HepG2 (cell line): Measurements from ENCODE around the gene NEIL1. TPM values are rescaled to one million over a fixed set of nuclear protein-coding genes. Genes with fewer than 3 reads are reported as not detected.

Experiments
- ATF1 ChIP-seq: IDR thresholded peaks from 2 replicates; pipeline ENCODE4 v1.6.1; 2016; ENCODE audit warnings: mild to moderate bottlenecking, control low read depth
- CBX5 ChIP-seq: sonication (generic); formaldehyde crosslinking; IDR thresholded peaks from 2 replicates; pipeline ENCODE4 v1.4.0; 2020; ENCODE audit warnings: missing genetic modification reagents, borderline replicate concordance
- E2F5 ChIP-seq: sonication (generic); formaldehyde crosslinking; conservative IDR thresholded peaks from 2 replicates; pipeline ENCODE4 v1.4.0; 2020; ENCODE audit warnings: missing genetic modification reagents
- GABPA ChIP-seq, 2 experiments: IDR thresholded peaks; 2 replicates each; pipeline ENCODE4 v1.6.1; 2011 to 2016; ENCODE audit warnings: low read depth in 2 of 2, low read length in 1 of 2, missing biosample characterization in 1 of 2, missing genetic modification characterization in 1 of 2
- HOXA3 ChIP-seq: sonication (generic); formaldehyde crosslinking; IDR thresholded peaks from 2 replicates; pipeline ENCODE4 v1.5.0; 2020; ENCODE audit warnings: missing genetic modification reagents
- HOXA5 ChIP-seq: sonication (generic); formaldehyde crosslinking; IDR thresholded peaks from 2 replicates; pipeline ENCODE4 v1.4.0; 2020; ENCODE audit warnings: missing genetic modification reagents
- JUND ChIP-seq: sonication (generic); formaldehyde crosslinking; IDR thresholded peaks from 2 replicates; pipeline ENCODE4 v1.8.0; 2022; ENCODE audit warnings: mild to moderate bottlenecking, missing genetic modification reagents
- LBX2 ChIP-seq: sonication (generic); formaldehyde crosslinking; IDR thresholded peaks from 2 replicates; pipeline ENCODE4 v1.5.0; 2020; ENCODE audit warnings: missing genetic modification reagents, mild to moderate bottlenecking, borderline replicate concordance
- MLX ChIP-seq: IDR thresholded peaks from 2 replicates; pipeline ENCODE4 v1.6.1; 2016
- NR2F1 ChIP-seq, 2 experiments: fragments of 450-650 bp in 1 of 2; formaldehyde crosslinking in 1 of 2; IDR thresholded peaks; 2 replicates each; pipeline versions ENCODE4 v1.5.0 to v1.6.1; 2016 to 2020; ENCODE audit warnings: mild to moderate bottlenecking in 1 of 2, missing compliant biosample characterization in 1 of 2, missing genetic modification reagents in 1 of 2, moderate library complexity in 1 of 2
- RAD21 ChIP-seq: fragments of 450-650 bp; formaldehyde crosslinking; IDR thresholded peaks from 2 replicates; pipeline ENCODE4 v1.5.0; 2020; ENCODE audit warnings: mild to moderate bottlenecking
- RFXANK ChIP-seq: IDR thresholded peaks from 2 replicates; pipeline ENCODE4 v1.6.1; 2016
- SOX13 ChIP-seq, 3 experiments: fragments of 450-650 bp in 1 of 3; sonication (generic) in 1 of 3; formaldehyde crosslinking in 1 of 3; IDR thresholded peaks in 2 of 3; conservative IDR thresholded peaks in 1 of 3; 2 replicates each; pipeline versions ENCODE4 v1.5.0 to v1.6.1; 2016 to 2020; ENCODE audit warnings: antibody characterized with exemption in 1 of 3, mild to moderate bottlenecking in 1 of 3, missing compliant biosample characterization in 1 of 3, missing genetic modification reagents in 1 of 3, moderate library complexity in 1 of 3
- TBX3 ChIP-seq: fragments of 450-650 bp; IDR thresholded peaks from 2 replicates; pipeline ENCODE4 v1.6.1; 2017; ENCODE audit warnings: antibody characterized with exemption, mild to moderate bottlenecking, inconsistent platforms, borderline replicate concordance
- YY1 ChIP-seq: IDR thresholded peaks from 2 replicates; pipeline ENCODE4 v1.6.1; 2011; ENCODE audit warnings: low read length, low read depth, moderate library complexity, mild to moderate bottlenecking; ENCODE audit not compliant: insufficient read depth, insufficient replicate concordance
- ZBTB26 ChIP-seq: IDR thresholded peaks from 2 replicates; pipeline ENCODE4 v1.6.1; 2016; ENCODE audit warnings: missing compliant biosample characterization, missing genetic modification reagents, borderline replicate concordance
- ZFP36 ChIP-seq: fragments of 150-350 bp; IDR thresholded peaks from 2 replicates; pipeline ENCODE4 v1.6.1; 2018; ENCODE audit warnings: borderline replicate concordance, low read length, low read depth; ENCODE audit not compliant: partially characterized antibody
- ZNF605 ChIP-seq: sonication (generic); formaldehyde crosslinking; IDR thresholded peaks from 2 replicates; pipeline ENCODE4 v1.8.0; 2022; ENCODE audit warnings: mild to moderate bottlenecking, missing genetic modification reagents
- ZNF616 ChIP-seq: sonication (generic); formaldehyde crosslinking; IDR thresholded peaks from 2 replicates; pipeline ENCODE4 v1.5.0; 2020; ENCODE audit warnings: low read depth, mild to moderate bottlenecking, missing genetic modification reagents
- polyA plus RNA-seq, 8 experiments: library from polyadenylated mRNA; depleted of rRNA in 3 of 8; stranded (reverse) in 7 of 8; unstranded in 1 of 8; fragments of >200 nt; fragmentation: Illumina TruSeq in 4 of 8; extraction: Trizol in 4 of 8; gene quantifications; 2 replicates each; pipeline versions ENCODE4 v1.2.1 to v1.2.3, GENCODE V29; 2011 to 2016; ENCODE audit warnings: low read depth in 4 of 8, missing spikeins in 1 of 8, mixed read lengths in 1 of 8; ENCODE audit not compliant: insufficient read depth in 1 of 8
- total RNA-seq, 5 experiments: library from RNA; depleted of rRNA; stranded (reverse); fragments of >200 nt; fragmentation: Illumina TruSeq; extraction: Trizol; gene quantifications; 2 replicates each; pipeline ENCODE4 v1.2.3, GENCODE V29; 2016; ENCODE audit warnings: low read depth in 1 of 5
- TF ChIP-seq, protein P1 (sequence below): sonication (generic); formaldehyde crosslinking; IDR thresholded peaks from 2 replicates; pipeline ENCODE4 v1.8.0; 2022; ENCODE audit warnings: mild to moderate bottlenecking, missing genetic modification reagents, moderate library complexity
- TF ChIP-seq, protein P2 (sequence below): sonication (generic); formaldehyde crosslinking; IDR thresholded peaks from 2 replicates; pipeline ENCODE4 v1.4.0; 2020; ENCODE audit warnings: missing genetic modification reagents
- TF ChIP-seq, protein P3 (sequence below): sonication (generic); formaldehyde crosslinking; IDR thresholded peaks from 2 replicates; pipeline ENCODE4 v1.4.0; 2020; ENCODE audit warnings: missing genetic modification reagents

The NEIL1 gene
- total and polyA plus RNA-seq, 2 of the 13 experiments (the other 11 are each of a cell fraction or from before 2014, with no cell fraction given): 10.4 to 15.5 TPM

GRCh38 chr15:75307778-75308390 lies 39.0 kb upstream of the NEIL1 start (continued):
- TF ChIP-seq ZBTB26 (CRISPR knock-in tag) (no peak), E2F5 (CRISPR knock-in tag) (no peak), ZNF616 (no peak), ZFP36 (no peak), ZNF605 (CRISPR knock-in tag) (no peak), GABPA (IDR thresholded peaks at IDR 0.05; ENCODE audit: low read depth, low read length) (no peak), GABPA (CRISPR knock-in tag; IDR thresholded peaks at IDR 0.05; ENCODE audit: low read depth) (no peak), SOX13 (IDR thresholded peaks at IDR 0.05) (no peak), SOX13 (CRISPR knock-in tag; conservative IDR thresholded peaks at IDR 0.05 in 1 of 2, IDR thresholded peaks at IDR 0.05 in 1 of 2) (no peak), YY1 (no peak), RFXANK (CRISPR knock-in tag) (no peak), CBX5 (CRISPR knock-in tag) (no peak), MLX (no peak), TBX3 (no peak), HOXA3 (CRISPR knock-in tag) (0 out of 2 replicates have a peak, but pooled peaks have one; percentile 31), LBX2 (no peak), RAD21 (CRISPR knock-in tag) (peak; percentile 86), ATF1 (CRISPR knock-in tag) (no peak), HOXA5 (peak; percentile 22; the same call in 1 of the 2 replicates), NR2F1 (CRISPR knock-in tag; IDR thresholded peaks at IDR 0.05) (no peak), JUND (CRISPR knock-in tag) (no peak)
- TF ChIP-seq, protein P1, sequence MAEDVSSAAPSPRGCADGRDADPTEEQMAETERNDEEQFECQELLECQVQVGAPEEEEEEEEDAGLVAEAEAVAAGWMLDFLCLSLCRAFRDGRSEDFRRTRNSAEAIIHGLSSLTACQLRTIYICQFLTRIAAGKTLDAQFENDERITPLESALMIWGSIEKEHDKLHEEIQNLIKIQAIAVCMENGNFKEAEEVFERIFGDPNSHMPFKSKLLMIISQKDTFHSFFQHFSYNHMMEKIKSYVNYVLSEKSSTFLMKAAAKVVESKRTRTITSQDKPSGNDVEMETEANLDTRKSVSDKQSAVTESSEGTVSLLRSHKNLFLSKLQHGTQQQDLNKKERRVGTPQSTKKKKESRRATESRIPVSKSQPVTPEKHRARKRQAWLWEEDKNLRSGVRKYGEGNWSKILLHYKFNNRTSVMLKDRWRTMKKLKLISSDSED (CRISPR knock-in tag): no peak
- TF ChIP-seq, protein P2, sequence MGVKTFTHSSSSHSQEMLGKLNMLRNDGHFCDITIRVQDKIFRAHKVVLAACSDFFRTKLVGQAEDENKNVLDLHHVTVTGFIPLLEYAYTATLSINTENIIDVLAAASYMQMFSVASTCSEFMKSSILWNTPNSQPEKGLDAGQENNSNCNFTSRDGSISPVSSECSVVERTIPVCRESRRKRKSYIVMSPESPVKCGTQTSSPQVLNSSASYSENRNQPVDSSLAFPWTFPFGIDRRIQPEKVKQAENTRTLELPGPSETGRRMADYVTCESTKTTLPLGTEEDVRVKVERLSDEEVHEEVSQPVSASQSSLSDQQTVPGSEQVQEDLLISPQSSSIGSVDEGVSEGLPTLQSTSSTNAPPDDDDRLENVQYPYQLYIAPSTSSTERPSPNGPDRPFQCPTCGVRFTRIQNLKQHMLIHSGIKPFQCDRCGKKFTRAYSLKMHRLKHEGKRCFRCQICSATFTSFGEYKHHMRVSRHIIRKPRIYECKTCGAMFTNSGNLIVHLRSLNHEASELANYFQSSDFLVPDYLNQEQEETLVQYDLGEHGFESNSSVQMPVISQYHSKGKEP (CRISPR knock-in tag): no peak
- TF ChIP-seq, protein P3, sequence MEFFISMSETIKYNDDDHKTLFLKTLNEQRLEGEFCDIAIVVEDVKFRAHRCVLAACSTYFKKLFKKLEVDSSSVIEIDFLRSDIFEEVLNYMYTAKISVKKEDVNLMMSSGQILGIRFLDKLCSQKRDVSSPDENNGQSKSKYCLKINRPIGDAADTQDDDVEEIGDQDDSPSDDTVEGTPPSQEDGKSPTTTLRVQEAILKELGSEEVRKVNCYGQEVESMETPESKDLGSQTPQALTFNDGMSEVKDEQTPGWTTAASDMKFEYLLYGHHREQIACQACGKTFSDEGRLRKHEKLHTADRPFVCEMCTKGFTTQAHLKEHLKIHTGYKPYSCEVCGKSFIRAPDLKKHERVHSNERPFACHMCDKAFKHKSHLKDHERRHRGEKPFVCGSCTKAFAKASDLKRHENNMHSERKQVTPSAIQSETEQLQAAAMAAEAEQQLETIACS (CRISPR knock-in tag): no peak
